NCI-H524 treated with DMSO at 0.1 percent for 48 hours (cell line): Measurements from ENCODE around the gene TOX4.

Source experiments
- DNase-seq: peaks from one replicate; lab custom pipeline; 2025; lab: John Stamatoyannopoulos, UW

Gene TOX4

DNA sequence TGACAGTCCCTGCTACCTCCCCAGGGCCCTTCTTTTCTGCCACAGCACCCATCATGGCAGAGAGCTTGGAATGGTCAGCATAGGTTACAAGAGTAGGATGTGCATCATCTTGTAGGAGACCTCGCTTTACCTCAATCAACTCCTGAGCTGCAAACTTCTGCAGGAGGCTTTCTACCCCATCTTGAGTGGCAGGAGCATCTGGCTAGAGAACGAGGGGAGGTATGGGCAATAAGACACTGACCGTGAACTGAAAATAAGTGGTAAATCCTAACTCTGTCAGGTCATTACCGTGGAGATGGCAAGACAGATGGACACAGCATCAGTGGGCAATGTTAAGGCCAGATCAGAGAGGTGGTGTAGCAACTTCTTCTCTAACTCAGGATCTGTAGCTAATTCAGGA is 26.4 kb downstream of the TOX4 start:
- DNase-seq, result no peak

DNA sequence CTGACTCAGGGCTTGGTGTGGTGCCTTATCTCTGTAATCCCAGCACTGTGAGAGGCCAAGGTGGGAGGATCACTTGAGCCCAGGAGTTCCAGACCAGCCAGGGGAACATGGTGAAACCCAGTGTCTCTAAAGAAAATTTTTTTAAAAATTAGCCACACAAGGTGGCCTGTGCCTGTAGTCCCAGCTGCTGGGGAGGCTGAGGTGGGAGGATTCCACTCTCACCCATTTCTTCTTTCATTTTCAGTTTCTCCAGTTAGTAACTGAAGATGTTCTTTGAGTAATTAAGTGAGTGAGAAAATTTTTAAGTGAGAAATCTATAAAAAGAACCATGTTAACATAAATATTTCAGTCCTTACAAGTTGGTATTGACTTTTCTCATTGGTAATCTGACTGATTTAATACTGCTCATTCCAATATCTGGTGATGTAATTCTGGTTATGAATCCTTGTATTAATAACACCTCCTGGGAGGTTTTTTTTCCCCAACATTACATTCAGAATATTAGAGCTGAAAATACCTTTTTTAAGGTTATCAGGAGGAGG is 28.1 kb downstream of the TOX4 start:
- no peak for DNase-seq

DNA sequence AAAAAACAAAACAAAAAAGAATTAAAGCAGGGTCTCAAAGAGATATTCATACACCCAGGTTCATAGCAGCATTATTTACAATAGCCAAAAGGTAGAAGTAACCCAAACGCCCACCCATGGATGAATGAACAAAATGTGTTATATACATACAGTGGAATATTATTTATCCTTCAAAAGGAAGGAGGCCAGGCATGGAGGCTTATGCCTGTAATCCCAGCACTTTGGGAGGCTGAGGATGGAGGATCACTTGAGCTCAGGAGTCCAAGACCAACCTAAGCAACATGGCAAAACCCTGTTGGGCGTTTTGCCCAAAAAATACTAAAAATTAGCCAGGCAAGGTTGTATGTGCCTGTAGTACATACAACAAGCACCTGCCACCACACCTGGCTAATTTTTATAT is 29.6 kb downstream of the TOX4 start:
- DNase-seq, result no peak

DNA sequence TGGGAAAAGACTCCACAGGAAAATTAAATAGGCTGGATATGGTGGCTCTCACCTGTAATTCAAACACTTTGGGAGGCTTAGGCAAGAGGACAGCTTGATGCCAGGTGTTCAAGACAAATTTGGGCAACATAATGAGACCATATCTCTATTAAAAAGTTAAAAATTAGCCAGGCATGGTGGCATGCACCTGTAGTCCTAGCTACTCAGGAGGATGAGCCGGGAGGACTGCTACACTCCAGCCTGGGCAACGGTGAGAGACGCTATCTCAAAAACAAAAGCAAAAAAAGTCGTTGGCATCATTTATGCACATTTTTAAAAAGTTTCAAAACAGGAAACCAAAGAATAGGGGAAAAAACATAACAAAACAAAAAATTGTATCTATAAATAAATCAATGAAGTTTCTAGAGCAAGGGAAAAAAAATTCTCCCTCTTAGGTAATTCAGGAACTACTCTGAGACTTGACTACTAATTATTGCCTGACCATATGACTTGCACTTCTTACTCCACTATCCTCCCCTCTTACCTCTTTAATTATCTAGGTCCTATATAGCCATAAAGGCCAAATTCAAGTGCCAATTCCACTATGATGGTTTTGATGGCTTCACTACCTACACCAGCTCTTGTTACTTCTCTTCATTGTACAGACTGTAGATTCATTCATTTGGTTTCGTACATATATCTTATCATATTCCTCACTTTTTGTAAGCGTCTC is 32.6 kb downstream of the TOX4 start:
- DNase-seq, result no peak

DNA sequence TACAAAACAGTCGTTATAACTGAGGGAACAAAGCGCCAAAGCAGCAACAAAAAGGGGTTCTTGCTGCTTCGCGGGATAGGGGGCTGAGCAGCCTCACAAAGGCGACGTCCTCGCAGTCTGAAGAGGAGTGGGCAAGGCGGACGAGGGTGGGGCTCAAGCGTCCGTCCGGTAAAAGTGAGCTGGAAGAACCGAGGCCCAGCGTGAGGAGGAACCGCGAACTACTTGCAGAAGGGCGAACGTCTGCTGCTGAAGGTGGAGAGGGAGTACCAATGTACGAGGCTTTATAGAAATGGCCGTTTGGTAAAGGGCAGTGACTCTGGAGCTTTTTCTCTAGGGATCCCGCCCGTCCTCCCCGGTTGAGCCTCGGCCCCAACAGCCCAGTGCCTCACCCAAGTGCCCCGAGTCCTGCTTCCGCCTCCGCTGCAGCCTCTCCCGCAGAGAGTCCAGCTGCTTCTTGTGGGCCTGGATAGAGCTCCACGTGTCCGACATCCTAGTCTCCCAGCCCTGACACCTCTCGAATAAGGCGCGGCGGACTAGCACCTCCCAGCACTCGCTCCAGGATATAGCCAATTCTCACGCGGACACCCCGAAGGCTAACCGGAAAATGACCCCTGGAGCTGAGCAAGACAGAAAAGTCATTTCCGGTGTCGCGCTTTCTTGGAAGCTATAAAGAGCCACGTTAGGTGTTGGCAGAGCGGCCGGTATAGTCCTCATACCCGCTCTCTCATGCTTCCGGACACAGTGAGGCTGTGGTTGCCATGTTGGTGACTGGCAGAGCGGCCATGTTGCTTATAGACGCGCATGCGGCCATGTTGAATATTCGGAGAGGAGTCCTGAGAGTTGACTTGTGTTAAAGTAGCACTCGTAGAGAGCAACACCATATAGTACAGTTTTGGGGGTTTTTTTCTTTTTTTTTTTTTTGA is 34.0 kb downstream of the TOX4 start, which contains the start of gene METTL3:
Gene METTL3 (minus strand): TSS at position 606 of the 923 bp plus-strand sequence. CDS start 117 bp downstream, at position 489.
- DNase-seq, result peak; percentile 99

DNA sequence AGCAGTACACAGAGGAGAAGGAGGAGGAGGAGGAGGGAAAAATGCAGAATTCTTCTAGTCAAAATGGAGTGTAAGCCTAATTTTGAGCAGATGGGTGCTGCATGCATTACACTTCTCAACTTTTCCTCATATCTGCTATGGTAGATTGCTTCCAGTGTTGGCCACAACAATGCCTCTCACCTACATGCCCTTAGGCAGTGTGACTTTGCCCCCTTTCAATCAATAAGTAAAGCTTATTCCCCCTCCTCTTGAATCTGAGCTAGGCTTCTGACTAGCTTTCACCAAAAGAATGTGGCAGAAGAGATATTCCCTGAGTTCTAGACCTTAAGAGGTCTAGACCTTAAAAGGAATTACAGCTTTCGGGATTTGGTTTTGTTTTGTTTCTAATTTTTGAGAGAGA is 37.3 kb downstream of the TOX4 start:
- no peak for DNase-seq

DNA sequence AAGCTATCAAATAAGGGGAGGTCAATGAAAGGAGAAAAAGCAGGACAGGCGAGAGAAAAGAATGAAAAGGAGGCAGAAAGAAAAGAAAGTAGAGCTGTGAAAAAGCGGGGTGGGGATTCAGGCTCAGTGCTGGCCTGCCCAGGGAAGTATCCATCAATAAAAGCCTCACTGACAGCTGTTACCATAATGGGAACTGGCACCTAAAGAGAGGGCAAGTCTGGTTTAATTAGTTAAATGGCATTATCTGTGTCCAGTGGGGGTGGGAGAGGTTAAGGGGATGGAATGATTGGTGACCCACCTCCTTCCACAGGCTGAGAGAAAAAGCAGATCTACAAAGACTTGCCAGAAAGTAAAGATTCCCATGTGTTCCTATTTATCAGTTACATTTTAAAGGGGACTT is 41.7 kb downstream of the TOX4 start:
- DNase-seq, result no peak

DNA sequence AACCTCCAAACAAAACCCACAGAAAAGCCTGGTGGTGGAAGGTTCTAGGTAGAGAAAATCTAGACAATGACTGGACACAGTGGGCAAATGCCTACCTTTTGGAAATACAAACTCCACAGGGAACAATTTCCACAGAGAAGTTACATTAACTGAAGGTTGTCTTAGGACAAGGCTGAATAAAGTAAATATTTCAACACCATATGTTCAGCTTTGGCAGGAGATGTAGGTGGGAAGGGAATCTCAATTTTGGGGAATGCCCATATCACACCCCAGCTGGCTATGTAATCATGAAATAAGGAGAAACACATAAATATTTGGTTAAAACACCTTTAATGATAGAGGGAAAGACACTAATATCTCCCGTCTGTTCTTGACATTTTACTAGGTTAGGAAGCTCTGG is 43.8 kb downstream of the TOX4 start:
- DNase-seq, result no peak

DNA sequence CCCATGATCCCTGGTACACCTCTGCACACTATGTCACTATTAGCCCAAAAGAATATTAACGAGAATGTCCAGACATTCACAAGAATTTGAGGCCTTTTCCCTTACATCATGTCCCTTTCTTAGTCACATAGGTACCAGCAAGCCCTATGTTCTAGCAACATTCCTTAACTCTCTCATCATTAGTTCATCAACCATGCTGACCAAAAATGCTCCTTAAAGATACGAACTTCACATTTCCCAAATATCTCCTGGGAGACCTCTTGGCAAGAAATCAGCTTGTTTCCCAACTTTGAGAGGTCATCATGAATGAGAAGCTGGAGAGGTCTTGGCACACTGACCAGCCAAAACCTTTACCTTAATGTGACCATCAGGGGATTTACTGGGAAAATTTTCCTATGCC is 44.5 kb downstream of the TOX4 start:
- no peak for DNase-seq

DNA sequence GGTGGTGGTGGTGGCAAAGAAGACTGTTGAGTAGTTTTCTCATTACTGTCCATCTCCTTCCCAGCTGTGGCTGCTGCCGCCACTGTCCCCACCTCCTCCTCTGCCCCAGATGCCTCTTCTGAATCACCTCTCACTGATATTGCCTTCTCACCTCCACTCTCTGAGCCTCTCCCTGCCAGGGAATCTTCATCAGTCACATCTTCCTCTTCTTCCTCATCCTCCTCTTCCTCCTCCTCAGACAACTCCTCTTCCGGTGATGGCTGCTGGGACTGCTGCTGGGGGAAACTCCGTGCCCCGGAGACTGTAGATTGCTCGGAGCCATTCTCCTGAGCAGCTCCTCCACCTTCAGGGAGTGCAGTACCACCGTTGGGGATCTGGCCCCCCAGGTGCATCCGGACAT is 46.2 kb downstream of the TOX4 start:
- no peak for DNase-seq

DNA sequence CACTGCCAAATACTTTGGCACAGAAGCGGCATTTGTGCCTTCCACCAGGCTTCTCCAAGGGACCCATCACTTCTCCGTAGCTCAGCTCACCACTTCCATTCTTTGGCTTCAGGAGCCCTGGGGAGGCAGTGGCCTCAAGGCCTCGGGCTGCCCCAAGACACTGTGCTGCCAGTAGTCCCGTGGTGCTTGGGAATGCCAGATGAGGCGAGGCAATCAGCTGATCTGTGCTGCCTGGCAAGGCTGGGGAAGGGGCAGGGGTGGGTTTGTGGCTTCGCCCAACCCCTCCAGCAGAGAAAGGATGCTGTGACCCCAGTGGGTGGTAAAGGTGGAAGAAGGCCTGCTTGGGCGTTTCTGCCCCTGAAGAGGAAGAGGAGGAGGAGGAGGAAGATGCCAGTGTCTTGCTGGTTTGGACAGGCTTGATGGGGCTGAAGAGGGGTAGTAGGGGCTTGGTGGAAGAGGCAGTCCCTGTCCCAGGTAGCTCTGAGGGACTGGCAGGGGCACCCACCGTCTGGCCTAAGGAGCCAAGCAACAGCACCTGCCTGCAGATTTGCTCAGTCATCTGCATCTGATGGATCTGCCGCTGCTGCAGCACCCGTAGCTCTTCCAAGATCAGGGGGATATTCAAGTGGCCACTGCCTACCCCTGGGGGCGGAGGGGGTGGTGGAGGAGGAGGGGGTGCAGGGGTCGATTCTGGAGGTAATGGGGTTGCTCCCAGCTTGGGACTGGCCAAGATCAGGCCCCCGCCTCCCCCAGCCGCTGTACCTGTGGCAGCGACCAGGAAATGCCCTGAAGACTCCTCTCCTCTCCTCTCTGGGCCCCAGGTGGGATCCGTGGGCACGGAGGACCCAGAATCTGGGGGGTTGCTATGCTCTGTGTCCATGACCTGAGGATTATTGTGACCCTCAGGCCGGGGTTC is 47.8 kb downstream of the TOX4 start:
- no peak for DNase-seq

DNA sequence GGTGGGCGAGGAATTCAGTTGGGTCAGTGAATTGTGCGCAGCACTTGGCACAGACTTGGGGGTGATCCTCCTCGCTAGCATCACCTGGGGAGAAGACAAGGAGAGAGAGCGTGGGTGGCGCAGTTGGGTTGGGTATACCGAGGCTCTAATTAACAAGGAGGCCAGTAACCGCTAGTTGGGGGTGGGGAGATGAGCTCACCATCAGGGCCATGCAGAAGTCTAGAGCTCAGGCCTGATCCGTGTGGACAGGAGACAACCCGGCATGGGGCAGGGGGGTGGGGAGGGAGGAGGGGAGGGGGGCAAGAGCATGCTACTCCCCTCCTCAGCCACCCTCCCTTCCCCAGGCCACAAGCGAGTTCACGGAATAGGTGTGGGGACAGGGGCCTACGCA is 48.6 kb downstream of the TOX4 start:
- no peak for DNase-seq

DNA sequence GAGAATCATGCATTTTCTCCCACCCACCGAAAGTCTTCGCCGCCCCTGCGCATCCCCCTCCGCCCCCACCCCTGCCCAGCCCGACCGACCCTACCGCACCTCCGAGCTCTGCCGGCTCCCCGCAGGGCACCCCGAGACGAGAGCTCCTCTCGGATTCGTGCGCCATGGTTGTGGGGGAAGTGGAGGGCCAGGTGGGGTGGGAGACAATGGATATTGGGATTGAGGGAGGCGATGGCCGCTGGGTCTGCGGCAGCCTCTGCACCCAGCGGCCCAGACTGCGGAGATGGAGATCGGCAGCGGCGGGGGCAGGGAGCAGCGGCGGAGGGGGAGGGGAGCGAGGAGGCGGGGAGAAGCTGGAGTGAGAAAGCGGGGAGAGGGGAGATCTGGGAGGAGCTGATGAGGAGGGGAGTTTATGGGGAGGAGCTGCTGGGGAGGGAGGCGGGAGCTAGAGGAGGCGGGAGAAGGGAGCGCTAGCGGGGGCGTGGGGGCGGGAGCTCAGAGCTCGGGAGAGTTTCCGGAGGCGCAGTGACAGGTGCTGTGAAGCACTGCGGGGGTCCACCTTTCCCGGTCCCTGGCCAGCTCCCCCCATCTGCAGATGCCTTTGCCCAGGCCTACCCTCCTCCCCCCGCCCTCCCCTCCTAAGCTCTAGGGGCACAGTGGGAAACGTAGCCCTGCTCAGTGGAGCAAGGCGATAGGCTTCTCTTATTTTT is 49.1 kb downstream of the TOX4 start, which contains the start of gene SALL2:
Gene SALL2 (minus strand): TSS at position 385 of the 710 bp plus-strand sequence. CDS start 219 bp downstream, at position 166.
- peak; percentile 92 for DNase-seq

DNA sequence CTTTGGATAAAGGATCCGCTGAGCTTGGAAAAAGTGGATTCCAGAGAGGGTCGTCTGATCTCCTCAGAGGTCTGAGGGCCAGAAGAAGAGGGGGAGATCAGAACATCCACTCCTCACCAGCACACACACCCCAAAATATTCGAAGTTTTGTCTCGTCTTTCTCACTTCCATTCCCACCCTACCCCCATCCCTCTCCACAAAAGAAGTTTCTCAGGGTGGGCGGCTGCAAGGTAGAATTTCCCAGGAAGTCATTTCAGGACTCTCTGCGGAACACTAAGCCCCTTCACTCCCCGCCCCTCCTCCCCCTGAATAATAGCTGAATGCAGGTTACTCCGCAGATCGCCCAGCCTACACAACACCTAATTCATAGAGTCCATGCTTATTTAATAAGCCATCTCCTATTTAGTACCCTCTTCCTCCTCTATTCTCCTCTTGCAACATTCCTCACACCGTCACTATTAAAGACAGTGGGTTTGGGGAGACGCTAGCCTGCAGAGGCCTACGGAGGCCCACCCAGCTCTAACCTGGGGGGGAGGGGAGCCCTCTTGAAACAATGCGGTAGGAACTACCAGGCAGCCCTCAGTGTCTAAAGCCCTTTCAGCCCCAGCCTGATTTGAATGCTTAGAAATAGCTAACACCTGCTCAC is 49.8 kb downstream of the TOX4 start:
- no peak for DNase-seq

DNA sequence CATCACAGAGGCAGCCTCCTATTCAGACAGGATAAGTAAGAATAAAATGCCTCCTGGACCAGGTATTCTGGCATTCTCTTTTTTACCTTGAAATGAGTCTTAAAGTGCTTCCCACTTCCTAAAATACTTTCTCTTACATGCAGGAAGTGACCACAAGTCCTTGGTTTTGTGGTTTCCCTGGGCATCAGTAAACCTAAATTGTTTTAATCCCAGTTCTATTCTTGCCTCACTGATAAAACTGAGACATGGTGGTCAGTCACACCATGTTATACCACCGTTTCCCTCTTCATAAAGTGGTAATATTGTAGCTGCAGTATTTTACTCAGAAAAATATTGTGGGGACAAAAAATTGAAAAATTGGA is 50.3 kb downstream of the TOX4 start:
- no peak for DNase-seq

DNA sequence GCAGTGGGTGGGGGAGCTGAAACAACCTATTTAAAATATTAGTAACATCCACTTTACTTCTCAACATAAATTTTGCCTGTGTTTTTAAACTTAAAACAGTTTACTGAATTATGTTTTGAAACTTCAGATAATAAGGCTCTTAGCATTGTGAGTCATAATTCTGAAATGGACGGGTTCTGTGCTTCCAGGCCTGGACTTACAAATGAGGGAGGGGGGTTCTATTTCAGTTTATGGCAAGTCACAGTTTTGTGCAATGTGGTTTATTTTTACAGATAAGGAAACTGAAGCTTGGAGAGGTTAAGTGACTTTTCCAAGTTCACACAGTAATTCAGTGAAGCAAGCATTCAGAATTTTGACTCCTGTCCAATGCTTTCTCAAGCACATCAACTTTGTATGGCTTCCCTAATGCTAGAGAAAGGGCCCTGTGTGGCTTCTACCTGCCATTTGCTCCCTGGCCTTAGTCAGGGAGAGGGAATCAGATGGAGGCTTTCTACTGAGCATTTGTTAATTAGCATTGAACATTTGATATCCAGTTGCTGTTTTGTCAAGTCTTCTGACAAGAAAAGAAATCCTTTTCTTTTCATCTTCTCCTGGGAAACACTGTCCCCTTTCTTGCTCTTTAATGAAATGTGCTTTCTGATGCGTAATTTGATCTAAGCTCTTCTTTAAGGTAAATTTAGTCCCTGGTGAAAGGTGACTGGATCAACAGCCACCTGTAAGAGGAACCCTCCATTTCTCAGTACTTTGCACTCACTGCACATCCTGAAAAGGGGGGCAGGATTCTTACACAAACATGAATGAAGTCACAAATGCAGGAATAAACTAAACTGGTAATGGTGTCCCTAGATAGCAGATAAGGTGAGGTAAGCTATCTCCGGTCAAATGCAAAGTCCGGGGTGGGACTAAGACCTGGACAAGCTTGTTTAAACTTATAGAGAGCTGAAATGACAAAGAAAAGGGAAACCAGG is 51.7 kb downstream of the TOX4 start:
- no peak for DNase-seq

DNA sequence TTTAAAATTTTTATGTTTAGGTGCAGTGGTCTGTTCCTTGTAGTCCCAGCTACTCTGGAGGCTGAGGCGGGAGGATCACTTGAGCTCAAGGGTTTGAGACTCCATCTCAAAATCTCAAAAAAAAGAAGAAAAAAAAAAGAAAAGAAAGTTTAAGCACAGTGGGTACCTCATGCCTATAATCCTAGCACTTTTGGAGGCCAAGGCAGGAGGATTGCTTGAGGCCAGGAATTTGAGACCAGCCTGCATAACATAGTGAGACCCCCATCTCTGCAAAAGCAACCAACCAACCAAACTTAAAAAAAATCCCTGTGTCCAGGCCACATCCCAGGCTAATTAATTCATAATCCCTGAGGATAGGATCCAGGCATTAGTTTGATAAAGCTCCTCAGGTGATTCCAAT is 52.5 kb downstream of the TOX4 start:
- no peak for DNase-seq

DNA sequence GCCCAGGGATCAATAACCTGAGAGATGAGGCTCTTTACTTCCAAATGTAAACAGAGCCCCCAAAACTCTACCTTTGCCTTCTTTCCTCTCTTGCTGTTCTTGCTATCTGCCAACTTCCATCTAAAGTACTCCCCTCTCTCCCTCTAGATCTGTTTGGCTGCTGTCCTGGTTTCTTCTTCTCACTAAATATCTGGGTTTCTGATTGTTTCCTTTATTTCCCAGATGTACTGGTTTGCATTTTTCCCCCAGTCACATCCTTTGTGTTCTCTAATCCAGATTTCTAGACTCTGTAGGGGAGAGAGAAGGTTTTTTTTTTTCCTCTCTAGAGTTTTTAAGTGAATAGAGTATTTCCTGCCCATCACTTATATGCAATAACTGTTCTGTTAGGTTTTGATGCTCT is 56.3 kb downstream of the TOX4 start:
- DNase-seq, result no peak

DNA sequence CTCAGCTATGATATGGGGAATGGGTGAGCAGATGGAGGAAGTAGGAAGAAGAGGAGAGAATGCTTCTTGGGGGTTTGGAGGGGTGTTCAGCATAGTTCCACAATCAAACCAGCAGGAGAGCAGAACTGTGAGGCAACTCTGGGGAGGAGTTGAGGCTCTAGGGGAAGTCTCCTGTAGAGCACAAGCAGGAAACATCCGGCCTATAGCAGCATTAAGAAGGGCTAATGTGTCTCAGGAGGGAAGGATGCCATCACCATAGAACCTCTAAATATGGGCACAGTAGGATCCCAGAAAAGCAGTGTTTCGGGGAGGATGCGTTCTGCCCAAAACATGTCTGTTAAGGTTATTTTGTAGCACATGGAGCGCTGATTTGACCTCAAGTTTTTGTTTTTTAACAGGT is 57.6 kb downstream of the TOX4 start:
- no peak for DNase-seq
